Kidney epithelial cell (primary cell): ENCODE results near the gene ATXN1. TPM values are rescaled to one million over a fixed set of nuclear protein-coding genes. Genes with fewer than 3 reads are reported as not detected.

ENCODE experiments used
- DNase-seq: peaks from one replicate; pipeline ENCODE4 v3.0.0-alpha.2; 2010; ENCODE audit warnings: low read depth
- H3K27me3 ChIP-seq: 2 replicates; pipeline ENCODE4 v1.6.0; 2011; ENCODE audit warnings: low read length; ENCODE audit not compliant: control insufficient read depth, insufficient read depth
- H3K36me3 ChIP-seq: 2 replicates; pipeline ENCODE4 v1.5.1; 2011; ENCODE audit warnings: low read length; ENCODE audit not compliant: control insufficient read depth, insufficient read depth
- H3K4me3 ChIP-seq: 2 replicates; pipeline ENCODE4 v1.5.1; 2011; ENCODE audit warnings: low read depth, mild to moderate bottlenecking, control low read depth, low read length
- CTCF ChIP-seq: IDR thresholded peaks from 2 replicates; pipeline ENCODE4 v1.5.1; 2011; ENCODE audit warnings: mild to moderate bottlenecking, moderate library complexity, low read length, control low read depth, inconsistent platforms; ENCODE audit not compliant: insufficient read depth, poor library complexity, severe bottlenecking
- total RNA-seq: library from RNA; depleted of rRNA; stranded (reverse); fragments of >200 nt; gene quantifications from 2 replicates; pipeline ENCODE4 v1.2.3, GENCODE V29; 2015

ATXN1 gene
- total RNA-seq, 1 donor from 2014 or later: 12.5 TPM

GRCh38 chr6:16413399-16413798 lies 347.9 kb downstream of the ATXN1 start:
- H3K4me3 ChIP-seq: no peak overlapping the region
- H3K27me3 ChIP-seq: no peaks in the 10 kb centered on the region
- TF ChIP-seq CTCF: no peak
- no peak for DNase-seq
- H3K36me3 ChIP-seq: no peaks in the 10 kb centered on the region

GRCh38 chr6:16412982-16413381 lies 348.3 kb downstream of the ATXN1 start:
- TF ChIP-seq CTCF: no peak
- DNase-seq: no peak
- H3K4me3 ChIP-seq: no peak overlapping the region
- H3K36me3 ChIP-seq: no peaks in the 10 kb centered on the region
- H3K27me3 ChIP-seq: no peaks in the 10 kb centered on the region

- TF ChIP-seq CTCF: no peak
- Histone ChIP-seq H3K27me3 (no peaks in the 10 kb centered on the region), H3K4me3 (no peak overlapping the region), H3K36me3 (no peaks in the 10 kb centered on the region)
- DNase-seq: no peak
These were observed 349.1 kb downstream of the ATXN1 start for GRCh38 chr6:16412171-16412570.

- DNase-seq: no peak
- TF ChIP-seq CTCF: peak; percentile 91
These were observed 351.5 kb downstream of the ATXN1 start for GRCh38 chr6:16409531-16410441.

GRCh38 chr6:16408766-16409165 lies 352.5 kb downstream of the ATXN1 start:
- H3K27me3 ChIP-seq: no peaks in the 10 kb centered on the region
- no peak for TF ChIP-seq CTCF
- no peak for DNase-seq
- no peaks in the 10 kb centered on the region for H3K36me3 ChIP-seq
- no peak overlapping the region for H3K4me3 ChIP-seq

More at GRCh38 chr6:16409531-16410441, 351.5 kb downstream of the ATXN1 start:
- no peak overlapping the region for H3K4me3 ChIP-seq
- H3K36me3 ChIP-seq: no peaks in the 10 kb centered on the region
- no peaks in the 10 kb centered on the region for H3K27me3 ChIP-seq
